GM18907 (cell line): ENCODE results near the gene KAZALD1.

Experiments used
- ATAC-seq: cut with Tn5 transposase; IDR thresholded peaks from one replicate; pipeline ENCODE4 v1.9.1; 2021; ENCODE audit warnings: mild to moderate bottlenecking, moderate library complexity; ENCODE audit not compliant: unreplicated experiment

Gene KAZALD1

GRCh38 chr10:101065481-101066145 lies 3.8 kb downstream of the KAZALD1 start:
- ATAC-seq = no peak

GRCh38 chr10:101066146-101066895 lies 4.5 kb downstream of the KAZALD1 start:
- ATAC-seq = peak; percentile 33

DNA sequence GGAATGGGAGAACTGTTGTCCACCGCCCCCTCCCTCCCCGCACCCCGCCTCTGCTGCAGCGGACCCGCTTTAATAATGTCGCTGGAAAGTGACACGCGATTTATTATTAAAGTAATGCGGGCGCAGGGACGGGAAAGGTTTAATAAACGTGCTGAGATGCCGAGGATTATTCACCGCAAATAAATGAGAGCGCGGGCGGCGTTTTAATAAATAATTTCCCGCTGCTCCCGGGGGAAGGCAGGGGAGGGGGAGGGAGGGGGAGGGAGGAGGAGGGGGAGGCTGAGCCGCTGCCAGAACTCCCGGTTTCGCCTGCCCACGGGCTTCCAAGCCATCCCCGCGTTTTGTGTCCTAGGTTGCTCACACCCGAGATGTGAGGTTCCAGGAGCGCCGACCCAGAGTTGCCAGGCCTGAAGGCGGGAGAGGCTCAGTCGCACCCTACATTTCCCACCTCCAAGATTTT lies 5.1 kb downstream of the KAZALD1 start:
- peak; percentile 1 for ATAC-seq

GRCh38 chr10:101067356-101068083 lies 5.7 kb downstream of the KAZALD1 start:
- peak; percentile 50 for ATAC-seq

DNA sequence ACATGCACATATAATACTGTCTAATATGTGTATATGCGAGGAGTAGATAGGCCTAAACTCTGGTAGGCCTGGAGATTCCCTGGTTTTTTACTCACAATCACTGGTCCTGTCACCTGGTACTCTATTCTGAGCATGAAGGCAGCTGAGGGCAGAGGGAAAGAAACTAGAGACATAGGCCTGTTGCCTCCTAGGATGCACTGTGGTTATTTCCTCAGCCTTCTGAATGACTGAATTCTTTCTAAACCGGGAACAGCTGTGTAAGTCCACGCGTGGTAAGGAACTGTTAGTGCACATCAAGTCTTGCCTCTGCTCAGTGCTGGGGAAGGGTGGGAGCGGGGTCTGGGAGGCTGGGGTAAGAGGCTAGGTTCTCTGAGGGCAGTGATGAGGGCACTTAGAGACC lies 7.7 kb downstream of the KAZALD1 start:
- ATAC-seq = no peak

- no peak for ATAC-seq
These were observed 8.3 kb downstream of the KAZALD1 start for GRCh38 chr10:101070098-101070497.

DNA sequence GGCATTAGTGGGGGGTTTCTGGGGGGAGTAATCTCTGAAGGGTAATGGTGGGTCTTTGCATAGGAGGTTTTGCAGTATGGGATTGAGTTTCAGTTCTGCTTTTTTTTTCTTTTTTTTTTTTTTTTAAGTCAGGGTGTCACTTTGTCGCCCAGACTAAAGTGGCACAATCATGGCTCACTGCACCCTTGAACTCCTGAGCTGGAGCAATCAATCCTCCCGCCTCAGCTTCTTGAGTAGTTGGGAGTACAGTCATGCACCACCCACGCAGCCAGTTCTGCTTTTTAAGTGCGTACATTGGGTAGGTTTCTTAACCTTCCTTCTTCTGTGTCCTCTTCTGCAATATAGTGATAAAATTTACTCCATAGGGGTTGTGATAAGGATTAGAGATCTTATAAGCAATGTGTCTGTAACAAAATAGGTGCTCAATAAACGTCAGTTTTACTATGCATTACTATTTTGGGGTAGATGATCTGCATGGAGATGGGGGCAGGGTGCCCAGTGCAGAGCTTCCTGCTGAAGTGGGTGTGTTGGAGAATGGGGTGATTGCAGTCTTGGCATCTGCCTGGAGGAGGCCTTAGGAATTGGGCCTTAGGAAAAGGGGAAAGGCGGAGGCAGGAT lies 9.6 kb downstream of the KAZALD1 start:
- ATAC-seq = no peak

GRCh38 chr10:101071885-101072433 lies 10.2 kb downstream of the KAZALD1 start:
- no peak for ATAC-seq

GRCh38 chr10:101072923-101073322 lies 11.1 kb downstream of the KAZALD1 start:
- ATAC-seq = no peak

DNA sequence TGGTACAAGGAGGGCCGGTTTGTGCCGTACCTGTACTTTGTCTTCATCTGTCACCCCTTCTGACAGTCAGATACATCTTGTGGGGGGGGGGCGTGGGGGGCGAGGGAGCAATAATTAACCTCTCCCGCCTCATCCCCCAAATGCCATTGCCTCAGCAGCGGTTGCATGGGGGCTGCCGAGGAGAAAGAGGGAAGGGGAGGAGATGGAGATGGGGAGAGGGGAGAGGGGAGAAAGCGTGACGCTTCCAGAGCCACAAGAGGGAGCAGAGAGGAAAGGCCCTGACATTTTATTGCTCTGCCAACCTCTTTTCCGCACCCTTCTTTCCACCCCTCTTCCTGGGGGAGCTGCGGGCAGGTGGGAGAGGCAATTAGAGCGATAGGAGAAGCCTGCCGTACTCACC lies 11.8 kb downstream of the KAZALD1 start:
- ATAC-seq = no peak

GRCh38 chr10:101075775-101076174 lies 14.0 kb downstream of the KAZALD1 start:
- no peak for ATAC-seq

- no peak for ATAC-seq
These were observed 14.8 kb downstream of the KAZALD1 start for GRCh38 chr10:101076630-101077029.

DNA sequence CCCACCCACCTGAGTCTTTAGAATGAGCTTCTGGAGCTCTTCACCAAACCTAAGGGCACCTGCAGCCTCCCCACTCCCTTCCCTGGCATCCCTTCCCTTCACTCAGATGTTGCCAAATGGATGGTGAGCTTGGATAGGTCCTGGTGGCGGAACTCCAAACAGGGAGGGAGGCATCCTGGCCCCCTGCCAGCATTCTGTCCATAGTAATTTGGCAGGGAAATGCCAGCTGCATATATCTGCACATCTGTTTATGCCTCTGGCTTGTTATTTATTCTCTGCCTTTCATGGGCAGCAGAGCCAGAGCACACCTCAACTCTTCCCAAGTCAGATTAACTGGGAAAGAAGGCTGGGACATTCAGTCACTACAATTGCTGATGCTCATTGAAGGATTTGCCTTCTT lies 18.1 kb downstream of the KAZALD1 start:
- ATAC-seq = no peak

- no peak for ATAC-seq
These were observed 19.4 kb downstream of the KAZALD1 start for GRCh38 chr10:101080933-101081931.

DNA sequence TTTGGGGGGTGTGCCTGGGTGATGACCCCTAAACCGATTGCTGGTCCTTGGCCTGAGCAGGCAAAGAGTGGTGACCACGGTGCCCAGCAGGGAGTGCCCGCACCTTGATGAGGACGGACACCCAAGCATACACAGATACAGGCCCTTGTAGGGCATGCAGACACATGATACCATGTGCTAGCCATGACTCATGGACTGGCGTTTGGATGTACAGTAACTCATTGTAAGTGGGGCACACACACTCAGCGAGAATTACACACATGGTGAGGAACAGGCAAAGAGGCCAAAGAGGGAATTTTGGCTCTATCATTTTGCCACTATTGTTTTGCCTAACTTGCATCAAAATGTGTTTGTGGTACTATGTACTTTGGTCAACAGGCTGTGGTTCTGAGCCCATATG lies 24.1 kb downstream of the KAZALD1 start:
- ATAC-seq = no peak

DNA sequence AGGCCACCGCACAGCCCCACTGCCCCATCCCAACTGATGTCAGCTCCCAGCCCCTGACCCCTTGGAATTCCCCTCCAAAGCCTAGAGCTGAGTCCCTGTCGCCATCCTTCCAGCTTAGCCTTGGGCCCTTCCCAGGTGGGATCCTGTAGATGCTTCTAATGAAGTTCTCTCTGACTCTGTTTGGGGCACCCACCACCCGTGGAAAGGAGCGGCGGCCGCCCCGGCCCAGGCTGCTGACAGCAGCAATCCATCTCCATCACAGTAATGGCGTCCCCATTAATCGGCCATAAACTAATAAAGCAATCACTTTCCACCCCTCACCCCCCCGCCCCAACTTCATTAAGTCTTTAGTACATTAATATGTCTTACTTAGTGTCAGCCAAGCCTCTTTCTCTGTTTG lies 25.6 kb downstream of the KAZALD1 start:
- ATAC-seq = no peak

- ATAC-seq = no peak
These were observed 26.2 kb downstream of the KAZALD1 start for GRCh38 chr10:101087965-101088364.

- no peak for ATAC-seq
These were observed 27.9 kb downstream of the KAZALD1 start for GRCh38 chr10:101089520-101090299.

GRCh38 chr10:101090597-101090996 lies 28.8 kb downstream of the KAZALD1 start:
- ATAC-seq = no peak
